Keratinocyte (primary cell): Measurements from ENCODE around the gene NGF. TPM values are rescaled to one million over a fixed set of nuclear protein-coding genes. Genes with fewer than 3 reads are reported as not detected.

Experiments used
- DNase-seq: peaks from one replicate; pipeline ENCODE4 v3.0.0-alpha.2; 2011; ENCODE audit warnings: low read depth, missing footprints, low spot score
- FAIRE-seq: peaks from 2 replicates; lab custom pipeline; 2011; peaks lifted over from hg19 to GRCh38; lab: Jason Lieb, UNC
- H2AFZ ChIP-seq: 2 replicates; pipeline ENCODE4 v1.6.0; 2012; ENCODE audit warnings: low read length, control low read depth, inconsistent platforms; ENCODE audit not compliant: control insufficient read depth
- H3K27ac ChIP-seq: 2 replicates; pipeline ENCODE4 v1.5.1; 2011; ENCODE audit warnings: low read length; ENCODE audit not compliant: control insufficient read depth, insufficient read depth
- H3K27me3 ChIP-seq: 3 replicates; pipeline ENCODE4 v1.6.0; 2011; ENCODE audit warnings: low read length; ENCODE audit not compliant: control insufficient read depth, insufficient read depth; ENCODE audit errors: extremely low read depth
- H3K36me3 ChIP-seq, 2 experiments: 2 replicates in 1 of 2; 3 replicates in 1 of 2; pipeline ENCODE4 v1.5.1; 2011; ENCODE audit warnings: low read length in 2 of 2, mild to moderate bottlenecking in 1 of 2; ENCODE audit not compliant: control insufficient read depth in 2 of 2, insufficient read depth in 2 of 2; ENCODE audit errors: extremely low read depth in 1 of 2
- H3K4me1 ChIP-seq: 3 replicates; pipeline ENCODE4 v1.5.1; 2011; ENCODE audit warnings: low read length; ENCODE audit not compliant: control insufficient read depth, insufficient read depth; ENCODE audit errors: extremely low read depth
- H3K4me2 ChIP-seq: 3 replicates; pipeline ENCODE4 v1.6.0; 2011; ENCODE audit warnings: low read depth, low read length; ENCODE audit not compliant: control insufficient read depth, insufficient read depth; ENCODE audit errors: extremely low read depth
- H3K4me3 ChIP-seq, 3 experiments: fragments of 200-600 bp in 1 of 3; sonication (generic) in 1 of 3; 2 replicates in 2 of 3; 3 replicates in 1 of 3; pipeline ENCODE4 v1.5.1; 2011 to 2016; ENCODE audit warnings: low read length in 3 of 3, mild to moderate bottlenecking in 3 of 3, control low read depth in 2 of 3, inconsistent platforms in 1 of 3, low read depth in 1 of 3, mixed read lengths in 1 of 3, mixed run types in 1 of 3, moderate library complexity in 1 of 3; ENCODE audit not compliant: control insufficient read depth in 2 of 3, insufficient read depth in 2 of 3; ENCODE audit errors: extremely low read depth in 1 of 3
- H3K79me2 ChIP-seq: 2 replicates; pipeline ENCODE4 v1.6.0; 2012; ENCODE audit warnings: low read length; ENCODE audit not compliant: control insufficient read depth, insufficient read depth
- H3K9ac ChIP-seq: 3 replicates; pipeline ENCODE4 v1.6.0; 2011; ENCODE audit warnings: low read length; ENCODE audit not compliant: control insufficient read depth, insufficient read depth; ENCODE audit errors: extremely low read depth
- H3K9me1 ChIP-seq: 3 replicates; pipeline ENCODE4 v1.6.0; 2011; ENCODE audit warnings: low read length; ENCODE audit not compliant: control insufficient read depth, insufficient read depth; ENCODE audit errors: extremely low read depth
- H3K9me3 ChIP-seq: 2 replicates; pipeline ENCODE4 v1.5.1; 2012; ENCODE audit warnings: low read depth, low read length; ENCODE audit not compliant: control insufficient read depth
- H4K20me1 ChIP-seq: 3 replicates; pipeline ENCODE4 v1.6.0; 2011; ENCODE audit warnings: low read length; ENCODE audit not compliant: control insufficient read depth, insufficient read depth; ENCODE audit errors: extremely low read depth
- CTCF ChIP-seq, 3 experiments: IDR thresholded peaks in 1 of 3; conservative IDR thresholded peaks in 1 of 3; optimal IDR thresholded peaks in 1 of 3; 2 replicates in 2 of 3; 3 replicates in 1 of 3; pipeline versions ENCODE3 to v1.5.1; 2011; ENCODE audit warnings: low read length in 3 of 3, mild to moderate bottlenecking in 3 of 3, moderate library complexity in 2 of 3, control low read depth in 1 of 3, inconsistent platforms in 1 of 3; ENCODE audit not compliant: insufficient read depth in 2 of 3; ENCODE audit errors: extremely low read depth in 1 of 3
- EZH2 ChIP-seq: IDR thresholded peaks from one replicate; pipeline ENCODE4 v1.6.1; 2012; ENCODE audit warnings: inconsistent platforms, mild to moderate bottlenecking, low read length, moderate library complexity
- dilution Hi-C: fragments of 300-500 bp; cut with MboI; formaldehyde crosslinking; loops from one replicate; pipeline ENCODE4 v1.7.0; 2020; ENCODE audit warnings: low sequenced_read_pairs; ENCODE audit not compliant: extremely low pct_ligation_motif_present
- polyA plus RNA-seq, 5 experiments: library from polyadenylated mRNA; depleted of rRNA in 3 of 5; stranded (reverse) in 3 of 5; stranded (forward) in 1 of 5; unstranded in 1 of 5; fragments of >200 nt; gene quantifications; 1 replicate in 1 of 5; 2 replicates in 3 of 5; 3 replicates in 1 of 5; pipeline versions ENCODE4 v1.2.1 to v1.2.3, GENCODE V29; 2011 to 2012; ENCODE audit warnings: missing spikeins in 2 of 5, low read depth in 1 of 5, low replicate concordance in 1 of 5

NGF gene
- polyA plus RNA-seq, 1 donor (not counting 4 experiments of a cell fraction or from before 2014, with no cell fraction given) = 1.2 TPM

DNA sequence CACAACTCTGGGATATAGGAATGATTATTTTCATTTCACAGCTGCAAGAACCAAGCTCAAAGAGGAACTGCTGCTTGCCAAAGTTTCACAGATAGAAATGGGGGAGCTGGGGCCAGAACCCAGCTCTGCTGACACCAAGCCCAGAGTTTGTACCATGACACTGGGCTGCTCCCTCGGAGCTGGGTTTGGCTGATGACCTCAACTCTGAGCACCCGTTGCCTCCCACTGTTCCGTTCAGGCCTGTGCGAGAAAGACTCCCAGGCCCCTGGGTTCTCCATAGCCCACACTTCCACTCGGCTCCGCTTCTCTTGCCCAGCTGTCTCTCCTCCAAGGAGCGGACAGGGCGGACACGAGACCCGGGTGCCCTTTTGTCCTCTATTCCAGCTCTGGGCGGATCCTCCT lies 55.2 kb downstream of the NGF start:
- H3K27ac ChIP-seq = no peak overlapping the region
- H3K36me3 ChIP-seq = no peaks in the 10 kb centered on the region
- no peak overlapping the region for H3K4me3 ChIP-seq
- dilution Hi-C loops = no loop called here
- no peak overlapping the region for H2AFZ ChIP-seq
- FAIRE-seq = no peak
- no peaks in the 10 kb centered on the region for H4K20me1 ChIP-seq
- no peak overlapping the region for H3K4me2 ChIP-seq
- no peaks in the 10 kb centered on the region for H3K4me1 ChIP-seq
- no peak for TF ChIP-seq CTCF (optimal IDR thresholded peaks at IDR 0.05 in 1 of 3, IDR thresholded peaks at IDR 0.05 in 1 of 3, conservative IDR thresholded peaks at IDR 0.05 in 1 of 3; ENCODE audit: extremely low read depth in 1 of 3, insufficient read depth in 2 of 3, low read length in 3 of 3)
- TF ChIP-seq EZH2 = no peak
- H3K9me1 ChIP-seq = no peaks in the 10 kb centered on the region
- H3K79me2 ChIP-seq = no peaks in the 10 kb centered on the region
- no peaks in the 10 kb centered on the region for H3K9me3 ChIP-seq
- no peaks in the 10 kb centered on the region for H3K27me3 ChIP-seq
- no peak overlapping the region for H3K9ac ChIP-seq
- DNase-seq = no peak

GRCh38 chr1:115281143-115281542 lies 56.9 kb downstream of the NGF start:
- no peak overlapping the region for H3K4me3 ChIP-seq
- dilution Hi-C loops = no loop called here
- TF ChIP-seq EZH2 (no peak), CTCF (optimal IDR thresholded peaks at IDR 0.05 in 1 of 3, IDR thresholded peaks at IDR 0.05 in 1 of 3, conservative IDR thresholded peaks at IDR 0.05 in 1 of 3; ENCODE audit: extremely low read depth in 1 of 3, insufficient read depth in 2 of 3, low read length in 3 of 3) (no peak)
- peaks cover 2% of the 10 kb centered on the region for H3K9me3 ChIP-seq
- no peaks in the 10 kb centered on the region for H3K36me3 ChIP-seq
- H3K9ac ChIP-seq = no peak overlapping the region
- no peak overlapping the region for H3K4me2 ChIP-seq
- H4K20me1 ChIP-seq = no peaks in the 10 kb centered on the region
- DNase-seq (no peak), FAIRE-seq (no peak)
- no peaks in the 10 kb centered on the region for H3K27me3 ChIP-seq
- no peaks in the 10 kb centered on the region for H3K4me1 ChIP-seq
- no peaks in the 10 kb centered on the region for H3K79me2 ChIP-seq
- no peak overlapping the region for H2AFZ ChIP-seq
- no peaks in the 10 kb centered on the region for H3K9me1 ChIP-seq
- no peak overlapping the region for H3K27ac ChIP-seq
